ENCODE results near the gene SRRM4. TPM values are rescaled to one million over a fixed set of nuclear protein-coding genes. Genes with fewer than 3 reads are reported as not detected.

Gene SRRM4
- polyA plus RNA-seq, 1 donor (not counting 4 experiments of a cell fraction or from before 2014, with no cell fraction given): not detected

- FAIRE-seq: no peak
- dilution Hi-C loops (cut with MboI; ENCODE audit: extremely low pct_ligation_motif_present, low sequenced_read_pairs): no loop called here
Measured at GRCh38 chr12:118958520-118958919, 22.8 kb upstream of the SRRM4 start.

GRCh38 chr12:118959348-118959747 lies 22.0 kb upstream of the SRRM4 start:
- Histone ChIP-seq H2AFZ (ENCODE audit: control insufficient read depth, low read length) (no peak overlapping the region), H4K20me1 (ENCODE audit: control insufficient read depth, extremely low read depth, insufficient read depth, low read length) (no peaks in the 10 kb centered on the region), H3K4me2 (ENCODE audit: control insufficient read depth, extremely low read depth, insufficient read depth, low read depth, low read length) (no peak overlapping the region), H3K27me3 (ENCODE audit: control insufficient read depth, extremely low read depth, insufficient read depth, low read length) (no peaks in the 10 kb centered on the region), H3K9ac (ENCODE audit: control insufficient read depth, extremely low read depth, insufficient read depth, low read length) (no peak overlapping the region), H3K9me1 (ENCODE audit: control insufficient read depth, extremely low read depth, insufficient read depth, low read length) (no peaks in the 10 kb centered on the region), H3K9me3 (ENCODE audit: control insufficient read depth, low read depth, low read length) (no peaks in the 10 kb centered on the region), H3K27ac (ENCODE audit: control insufficient read depth, insufficient read depth, low read length) (no peak overlapping the region), H3K36me3 (ENCODE audit: control insufficient read depth in 2 of 2, extremely low read depth in 1 of 2, insufficient read depth in 2 of 2, low read length in 2 of 2) (no peaks in the 10 kb centered on the region), H3K4me1 (ENCODE audit: control insufficient read depth, extremely low read depth, insufficient read depth, low read length) (no peaks in the 10 kb centered on the region), H3K79me2 (ENCODE audit: control insufficient read depth, insufficient read depth, low read length) (no peaks in the 10 kb centered on the region), H3K4me3 (ENCODE audit: control insufficient read depth in 2 of 3, extremely low read depth in 1 of 3, insufficient read depth in 2 of 3, low read depth in 1 of 3, low read length in 3 of 3) (no peak overlapping the region)
- FAIRE-seq (no peak), DNase-seq (ENCODE audit: low read depth, low spot score) (no peak)
- dilution Hi-C loops (cut with MboI; ENCODE audit: extremely low pct_ligation_motif_present, low sequenced_read_pairs): no loop called here
- TF ChIP-seq CTCF (optimal IDR thresholded peaks at IDR 0.05 in 1 of 3, IDR thresholded peaks at IDR 0.05 in 1 of 3, conservative IDR thresholded peaks at IDR 0.05 in 1 of 3; ENCODE audit: extremely low read depth in 1 of 3, insufficient read depth in 2 of 3, low read length in 3 of 3) (no peak), EZH2 (IDR thresholded peaks at IDR 0.05; ENCODE audit: low read length) (no peak)

More at GRCh38 chr12:118958520-118958919, 22.8 kb upstream of the SRRM4 start:
- Histone ChIP-seq H3K36me3 (ENCODE audit: control insufficient read depth in 2 of 2, extremely low read depth in 1 of 2, insufficient read depth in 2 of 2, low read length in 2 of 2) (no peaks in the 10 kb centered on the region), H3K27ac (ENCODE audit: control insufficient read depth, insufficient read depth, low read length) (no peak overlapping the region), H2AFZ (ENCODE audit: control insufficient read depth, low read length) (no peak overlapping the region), H4K20me1 (ENCODE audit: control insufficient read depth, extremely low read depth, insufficient read depth, low read length) (no peaks in the 10 kb centered on the region), H3K27me3 (ENCODE audit: control insufficient read depth, extremely low read depth, insufficient read depth, low read length) (no peaks in the 10 kb centered on the region), H3K9me3 (ENCODE audit: control insufficient read depth, low read depth, low read length) (no peaks in the 10 kb centered on the region), H3K4me2 (ENCODE audit: control insufficient read depth, extremely low read depth, insufficient read depth, low read depth, low read length) (no peak overlapping the region), H3K9me1 (ENCODE audit: control insufficient read depth, extremely low read depth, insufficient read depth, low read length) (no peaks in the 10 kb centered on the region), H3K79me2 (ENCODE audit: control insufficient read depth, insufficient read depth, low read length) (no peaks in the 10 kb centered on the region), H3K9ac (ENCODE audit: control insufficient read depth, extremely low read depth, insufficient read depth, low read length) (no peak overlapping the region), H3K4me1 (ENCODE audit: control insufficient read depth, extremely low read depth, insufficient read depth, low read length) (no peaks in the 10 kb centered on the region), H3K4me3 (ENCODE audit: control insufficient read depth in 2 of 3, extremely low read depth in 1 of 3, insufficient read depth in 2 of 3, low read depth in 1 of 3, low read length in 3 of 3) (no peak overlapping the region)
- no peak for DNase-seq (ENCODE audit: low read depth, low spot score)
- TF ChIP-seq EZH2 (IDR thresholded peaks at IDR 0.05; ENCODE audit: low read length): no peak
- no peak for TF ChIP-seq CTCF (optimal IDR thresholded peaks at IDR 0.05 in 1 of 3, IDR thresholded peaks at IDR 0.05 in 1 of 3, conservative IDR thresholded peaks at IDR 0.05 in 1 of 3; ENCODE audit: extremely low read depth in 1 of 3, insufficient read depth in 2 of 3, low read length in 3 of 3)

Measured in keratinocyte (primary cell).